ENCODE data around the gene CEBPB.

The CEBPB gene

DNA sequence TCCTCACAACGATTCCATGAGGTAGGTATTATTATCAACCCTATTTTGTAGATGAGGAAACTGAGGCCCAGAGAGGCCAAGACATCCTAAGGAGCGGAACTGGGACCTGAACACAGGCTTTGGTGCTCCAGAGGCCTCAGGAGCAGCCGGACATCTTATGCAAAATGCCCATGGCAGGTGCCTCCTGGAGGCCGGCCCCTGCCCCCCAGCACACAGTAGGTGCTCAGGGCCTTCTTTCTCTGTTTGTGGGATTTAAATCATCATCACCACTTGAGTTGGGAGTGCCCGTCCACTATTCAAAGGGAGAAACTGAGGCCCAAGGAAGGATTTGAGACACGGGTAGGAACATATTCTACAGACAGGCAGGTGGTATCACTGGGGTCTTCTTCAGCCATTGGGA lies 41.2 kb downstream of the CEBPB start:
- DNase-seq, result no peak

DNA sequence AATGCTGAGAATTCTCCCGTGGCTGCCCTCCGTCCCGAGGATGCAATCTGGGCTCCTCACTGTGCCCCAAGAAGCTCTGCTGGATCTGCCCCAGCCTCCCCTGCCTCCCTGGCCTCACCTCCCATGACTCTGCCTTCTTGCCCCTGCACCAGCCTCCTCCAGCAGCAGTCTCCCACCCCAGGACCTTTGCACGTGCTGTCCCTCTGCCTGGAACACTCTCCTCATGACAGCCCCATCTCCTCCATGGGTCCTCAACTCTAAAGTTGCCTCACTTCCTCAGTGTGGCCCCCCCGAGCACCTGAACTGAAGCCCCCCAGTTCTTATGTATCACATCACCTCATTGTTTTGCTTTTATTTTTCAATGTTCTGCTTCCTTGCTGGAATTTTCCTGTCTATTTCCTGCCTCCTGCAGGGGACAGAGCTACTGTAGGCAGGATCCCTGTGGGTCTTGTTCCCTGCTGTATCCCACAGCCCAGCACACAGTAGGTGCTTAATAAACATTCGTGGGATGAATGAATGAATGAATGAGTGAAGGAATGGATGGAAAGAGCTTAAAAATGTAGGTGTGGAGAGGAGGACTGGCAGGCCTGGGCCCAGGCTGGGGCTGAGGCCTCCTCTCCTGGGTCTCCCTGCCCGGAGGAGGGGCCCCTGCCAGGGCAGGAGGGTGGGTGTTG lies 42.2 kb downstream of the CEBPB start:
- DNase-seq, result no peak

DNA sequence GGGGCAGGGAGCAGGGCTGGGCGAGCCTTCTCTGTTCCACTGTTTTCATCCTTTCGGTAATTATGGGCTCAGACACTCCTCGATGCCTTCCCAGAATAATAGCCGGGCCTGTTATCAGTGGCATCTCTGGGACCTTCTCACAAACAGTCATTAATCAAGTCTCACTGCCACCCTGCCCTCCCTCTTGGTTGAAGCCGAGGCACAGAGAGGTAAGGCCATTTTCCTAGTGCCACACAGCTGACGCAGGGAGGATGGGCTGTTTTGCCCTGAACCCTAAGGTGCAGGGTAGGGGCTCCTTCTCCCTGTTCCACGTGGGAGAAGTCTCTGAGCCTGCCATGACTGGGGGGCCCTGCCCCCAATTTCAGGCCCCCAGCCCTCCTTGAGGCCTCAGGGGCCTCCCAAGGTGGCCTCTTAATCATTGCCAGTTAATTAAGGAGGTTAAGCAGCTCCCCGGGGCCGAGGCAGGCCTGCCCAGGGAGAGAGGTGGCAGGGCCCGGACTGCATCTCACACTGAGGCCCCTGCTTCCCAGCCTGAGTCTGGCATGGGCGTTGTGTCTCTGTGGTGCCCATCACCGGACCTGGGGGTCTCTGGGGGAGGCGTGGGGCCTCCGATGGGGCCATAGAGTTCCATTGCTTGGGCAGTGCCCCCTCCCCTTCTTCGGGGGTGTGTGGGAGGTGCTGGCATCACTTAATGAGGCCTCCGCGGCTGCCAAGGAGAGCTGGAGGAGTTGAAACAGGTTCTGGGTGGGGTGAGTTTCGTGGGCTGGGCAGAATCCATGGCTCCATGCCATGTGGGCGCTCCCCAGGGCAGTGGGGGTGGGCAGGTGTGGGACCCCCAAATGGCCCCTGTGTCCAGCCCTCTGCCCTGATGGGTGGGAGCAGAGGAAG lies 42.9 kb downstream of the CEBPB start:
- no peak for DNase-seq

DNA sequence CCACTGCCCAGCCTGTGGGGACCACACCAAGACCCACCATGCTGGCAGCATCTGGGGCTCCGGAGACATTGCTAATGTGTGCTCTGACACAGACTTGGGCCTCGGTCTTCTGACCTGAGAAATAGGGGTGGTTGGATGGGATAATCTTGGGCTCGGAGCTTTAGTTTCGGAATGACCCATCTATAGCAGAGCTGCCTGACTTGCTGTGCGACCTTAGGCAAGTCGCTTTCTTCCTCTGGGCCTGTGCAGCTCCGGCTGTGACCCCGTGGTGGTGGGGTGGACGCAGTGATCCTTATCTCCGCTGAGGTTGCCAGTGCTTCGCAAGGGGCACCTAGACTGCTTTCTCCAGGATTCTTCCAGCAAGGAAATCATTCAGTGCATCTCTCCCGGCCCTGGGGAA lies 43.7 kb downstream of the CEBPB start:
- no peak for DNase-seq

DNA sequence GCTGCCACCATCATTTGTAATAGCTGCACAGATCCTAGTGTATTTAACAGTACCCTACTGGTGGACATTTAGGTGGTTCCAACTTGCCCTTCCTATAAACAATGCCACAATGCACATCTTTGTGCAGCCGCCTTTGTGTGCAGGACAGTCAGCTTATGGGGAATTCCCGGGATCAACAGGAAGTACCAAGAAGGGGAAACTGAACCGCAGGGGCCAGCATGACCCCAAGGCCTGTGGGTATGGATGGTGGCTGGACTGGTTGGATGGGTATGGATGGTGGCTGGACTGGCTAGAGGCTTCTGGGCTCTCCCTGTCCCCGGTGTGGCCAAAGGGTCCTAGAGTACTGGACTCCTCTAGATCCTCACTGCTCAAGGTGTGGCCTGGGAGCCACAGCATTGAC lies 46.7 kb downstream of the CEBPB start:
- no peak for DNase-seq

DNA sequence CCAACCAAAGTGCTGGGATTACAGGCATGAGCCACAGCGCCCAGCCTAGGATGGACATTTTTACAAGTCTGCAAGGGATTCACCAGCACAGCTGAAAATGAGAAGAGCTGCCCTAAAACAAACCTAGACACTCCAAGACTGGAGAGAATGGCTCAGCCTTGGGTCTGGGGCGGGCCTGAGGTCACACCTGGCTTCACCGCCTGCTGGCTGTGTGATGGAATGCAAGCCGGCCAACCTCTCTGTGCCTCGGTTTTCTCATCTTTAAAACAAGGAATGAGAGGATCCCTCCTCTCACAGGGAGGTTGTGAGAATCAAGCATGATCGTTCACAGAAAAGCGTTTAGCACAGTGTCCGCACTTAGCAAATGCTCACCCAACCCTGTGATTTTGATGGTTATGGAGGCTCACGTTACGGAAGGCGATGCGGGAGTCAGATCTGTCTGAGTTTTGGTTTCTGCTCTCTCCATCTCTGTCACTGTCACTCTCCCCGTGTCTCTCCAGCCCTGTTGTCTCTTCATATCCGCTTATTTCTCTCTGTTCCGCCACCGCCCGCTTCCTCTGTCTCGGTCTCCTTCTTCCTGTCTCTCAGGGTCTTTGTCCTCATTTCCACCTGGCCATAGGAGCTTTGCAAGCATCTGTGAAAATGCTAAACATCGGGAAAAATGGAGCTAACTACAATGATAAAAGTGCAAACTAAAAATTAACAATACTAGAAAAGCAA lies 47.6 kb downstream of the CEBPB start:
- no peak for DNase-seq

DNA sequence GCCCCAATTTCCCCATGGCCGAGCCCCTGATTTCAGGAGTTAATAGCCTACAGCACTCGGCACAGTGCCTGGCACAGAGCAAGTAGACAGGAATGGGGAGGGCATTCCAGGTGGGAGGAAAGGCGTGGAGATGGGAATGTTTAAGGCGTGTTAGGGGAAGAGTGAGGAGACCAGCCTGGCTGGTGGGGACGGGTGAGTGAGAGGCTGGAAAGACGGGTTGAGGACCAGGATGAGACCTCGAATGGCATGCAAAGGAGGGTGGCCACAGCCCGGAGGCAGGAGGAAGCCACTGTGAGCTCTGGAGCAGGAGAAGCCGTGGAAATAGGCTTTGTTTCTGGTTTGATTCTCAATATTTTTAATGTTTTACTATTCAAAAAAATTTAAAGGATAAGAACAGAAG lies 49.5 kb downstream of the CEBPB start:
- no peak for DNase-seq

DNA sequence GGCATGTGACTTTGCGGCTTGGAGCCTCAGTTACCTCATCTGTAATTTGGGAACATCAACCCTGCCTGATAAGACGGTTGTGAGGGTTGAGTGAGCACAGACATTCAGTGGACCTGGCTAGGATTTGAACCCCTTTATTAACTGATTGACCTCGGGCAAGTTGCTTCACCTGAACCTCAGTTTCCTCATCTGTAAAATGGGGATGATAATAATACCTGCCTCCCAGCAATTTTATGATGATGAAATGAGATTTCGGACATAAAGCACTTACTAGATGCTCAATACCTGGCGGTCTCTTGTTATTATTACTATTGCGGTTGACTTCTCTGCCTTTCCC lies 51.5 kb downstream of the CEBPB start:
- no peak for DNase-seq

Measured in GDM1 (cell line).